Left renal cortex interstitium (tissue), 4 donors: ENCODE data around the gene CSNK2A2. TPM values are rescaled to one million over a fixed set of nuclear protein-coding genes. Genes with fewer than 3 reads are reported as not detected.
A peak's percentile ranks its signal among the peaks of the same experiment; 100 is the strongest.

Experiments used
- DNase-seq, 4 donors: peaks; one replicate each; pipeline ENCODE4 v3.0.0-alpha.2; 2013; ENCODE audit warnings: low read depth in 4 of 4, low spot score in 2 of 4, missing footprints in 1 of 4
- polyA plus RNA-seq, 4 donors: library from polyadenylated mRNA; unstranded; fragments of 120-200 nt; gene quantifications; one replicate each; pipeline ENCODE4 v1.2.1, GENCODE V29; 2013; ENCODE audit not compliant: insufficient read length in 4 of 4

CSNK2A2 gene
- polyA plus RNA-seq, 4 donors, result 54.0 to 70.9 (median 66.4) TPM

DNA sequence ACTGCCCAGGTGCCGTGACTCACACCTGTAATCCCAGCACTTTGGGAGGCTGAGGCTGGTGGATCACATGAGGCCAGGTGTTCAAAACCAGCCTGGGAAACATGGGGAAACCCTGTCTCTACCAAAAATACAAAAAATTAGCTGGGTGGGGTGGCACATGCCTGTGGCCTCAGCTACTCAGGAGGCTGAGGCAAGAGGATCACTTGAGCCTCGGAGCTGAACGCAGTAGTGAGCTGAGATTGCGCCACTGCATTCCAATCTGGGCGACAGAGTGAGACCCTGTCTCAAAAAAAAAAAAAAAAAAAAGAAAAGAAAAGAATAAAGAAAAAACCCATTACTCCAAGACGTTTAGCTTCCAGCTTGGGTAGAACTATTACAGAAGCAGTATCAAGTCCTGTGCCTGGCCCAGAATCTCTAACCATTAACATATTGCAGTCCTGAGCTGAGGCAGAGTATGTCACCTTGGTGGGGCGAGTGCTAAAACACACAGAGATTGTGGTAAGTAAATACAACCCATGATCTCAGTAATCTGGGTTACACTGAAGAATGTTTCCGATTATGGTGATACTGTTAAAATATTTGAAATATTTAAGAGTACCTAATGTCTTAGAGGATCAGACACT, 45.5 kb downstream of the CSNK2A2 start:
- no peak for DNase-seq

DNA sequence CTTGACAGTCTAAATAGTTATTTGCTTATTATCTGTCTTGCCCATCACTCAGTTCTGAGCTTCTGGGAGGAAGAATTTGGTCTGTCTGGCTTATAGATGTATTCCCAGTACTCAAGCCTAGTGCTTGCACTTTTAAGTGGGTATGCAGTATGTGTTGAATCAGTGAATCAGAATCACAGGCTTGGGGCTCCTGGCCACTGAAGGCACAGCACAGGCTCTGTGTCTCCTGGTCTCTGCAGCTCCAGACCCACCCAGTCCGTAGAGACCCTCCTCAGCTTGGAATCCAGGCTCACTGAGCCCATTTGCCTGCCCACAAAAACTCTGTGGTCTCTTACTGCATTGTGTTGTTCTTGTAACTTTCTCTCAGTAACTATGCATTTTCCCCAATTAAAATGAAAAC, 49.4 kb downstream of the CSNK2A2 start:
- DNase-seq, result no peak

DNA sequence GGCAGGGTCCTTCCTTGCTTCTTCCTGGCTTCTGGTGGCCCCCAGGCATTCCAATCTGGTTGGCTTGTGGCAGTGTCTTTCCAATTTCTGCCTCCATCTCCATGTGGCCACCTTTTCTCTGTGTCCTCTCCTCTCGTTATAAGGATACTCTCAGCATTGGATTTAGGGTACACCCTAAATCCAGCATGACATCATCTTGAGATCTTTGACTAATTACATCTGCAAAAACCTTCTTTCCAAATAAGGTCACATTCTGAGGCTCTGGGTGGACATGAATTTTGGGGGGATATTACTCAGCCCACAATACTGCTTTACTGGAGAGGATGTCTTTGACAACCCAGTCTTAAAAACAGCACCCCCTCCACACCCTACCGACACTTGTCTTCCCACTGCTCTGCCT, 49.8 kb downstream of the CSNK2A2 start:
- DNase-seq, result no peak

DNA sequence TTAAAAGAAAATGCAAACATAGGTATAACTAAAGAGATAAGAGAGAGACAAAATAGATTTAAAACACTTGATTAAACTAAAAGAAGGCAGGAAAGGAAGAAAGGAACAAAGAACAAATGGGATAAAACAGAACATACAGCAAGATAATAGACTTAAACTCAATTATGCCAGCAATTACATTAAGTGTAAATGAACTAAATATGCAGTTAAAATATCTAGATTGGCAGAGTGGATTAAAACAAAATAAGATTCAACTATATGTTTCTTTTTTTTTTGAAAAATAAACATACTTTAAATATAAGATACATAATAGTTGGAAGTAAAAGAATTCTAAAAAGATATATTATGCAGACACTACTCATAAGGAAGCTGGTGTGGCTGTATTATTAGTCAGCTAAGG, 59.1 kb downstream of the CSNK2A2 start:
- no peak for DNase-seq

GRCh38 chr16:58137581-58137980, 60.3 kb downstream of the CSNK2A2 start:
- DNase-seq, result no peak

- peak; percentile 94 to 98 (median 98) for DNase-seq
Observed at GRCh38 chr16:58129097-58129936, 68.6 kb downstream of the CSNK2A2 start, which contains the start of gene CFAP20. CFAP20 (minus strand) TSS chr16:58129381; CDS start chr16:58129115, 266 bp downstream.

DNA sequence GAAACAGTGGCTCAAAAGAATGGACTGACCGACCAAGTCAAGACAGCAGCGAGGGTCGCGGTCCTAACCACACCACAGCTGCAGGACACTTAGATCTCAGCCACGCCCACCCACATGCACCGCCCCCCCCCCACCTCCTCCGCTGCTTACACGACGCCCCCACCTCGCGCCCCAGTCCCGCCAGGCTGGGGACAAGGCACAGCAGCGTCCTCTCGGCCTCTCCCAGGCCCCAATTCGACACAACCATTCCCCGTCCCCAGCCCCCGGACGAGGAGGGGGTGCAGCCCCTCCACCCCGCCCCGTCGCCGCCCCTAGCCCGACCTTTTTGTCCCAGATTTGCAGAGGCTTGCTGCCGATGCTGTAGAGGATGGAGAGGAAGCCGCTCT, 69.2 kb downstream of the CSNK2A2 start:
- DNase-seq, result no peak

- DNase-seq, result no peak
Observed at GRCh38 chr16:58128181-58128631, 69.7 kb downstream of the CSNK2A2 start.

DNA sequence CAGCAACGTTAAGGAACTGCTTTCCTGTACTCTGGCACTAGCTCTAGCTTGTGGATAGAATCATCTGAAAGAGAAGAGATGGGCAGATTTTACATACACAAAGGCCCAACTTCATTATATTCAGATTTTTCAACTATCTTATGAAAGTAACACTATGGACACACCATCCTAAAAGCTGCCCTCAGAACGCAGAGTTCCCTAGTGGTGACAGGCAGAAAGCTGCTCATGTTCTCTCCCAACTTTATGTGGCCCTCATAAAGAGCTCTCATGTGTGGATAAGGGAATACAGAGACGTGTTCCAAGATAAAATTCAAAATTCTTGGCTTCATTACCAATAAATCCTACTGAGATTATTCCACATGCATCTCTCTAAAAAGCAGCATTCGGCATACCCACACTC, 70.3 kb downstream of the CSNK2A2 start:
- DNase-seq, result no peak

GRCh38 chr16:58127033-58127556, 70.8 kb downstream of the CSNK2A2 start:
- no peak for DNase-seq

- DNase-seq, result no peak
Observed at GRCh38 chr16:58126451-58126961, 71.4 kb downstream of the CSNK2A2 start.

DNA sequence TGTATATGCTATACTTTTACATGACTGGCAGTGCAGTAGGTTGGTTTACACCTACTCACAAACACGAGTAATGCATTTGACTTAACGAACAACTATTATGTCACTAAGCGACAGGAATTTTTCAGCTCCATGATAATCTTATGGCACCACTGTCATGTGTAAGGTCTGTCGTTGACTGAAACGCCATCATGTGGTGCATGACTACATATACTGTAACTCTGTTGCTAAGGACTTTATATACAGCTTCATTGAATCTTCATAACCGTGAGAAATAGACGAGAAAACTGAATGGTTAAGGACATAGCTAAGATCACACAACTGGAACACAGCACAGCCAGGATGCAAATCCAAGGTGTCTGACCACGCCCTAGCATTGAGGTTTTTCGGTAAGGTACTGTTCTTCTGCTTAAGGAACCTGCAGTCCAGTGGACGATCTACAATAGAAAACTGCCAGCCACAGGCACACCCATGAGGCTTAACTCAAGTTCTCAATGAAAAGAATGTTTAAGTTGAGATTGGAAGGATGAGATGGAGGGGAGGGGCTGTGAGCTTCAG, 72.0 kb downstream of the CSNK2A2 start:
- DNase-seq, result no peak

- no peak for DNase-seq
Observed at GRCh38 chr16:58125041-58125440, 72.9 kb downstream of the CSNK2A2 start.

GRCh38 chr16:58124601-58124915, 73.3 kb downstream of the CSNK2A2 start:
- no peak for DNase-seq

DNA sequence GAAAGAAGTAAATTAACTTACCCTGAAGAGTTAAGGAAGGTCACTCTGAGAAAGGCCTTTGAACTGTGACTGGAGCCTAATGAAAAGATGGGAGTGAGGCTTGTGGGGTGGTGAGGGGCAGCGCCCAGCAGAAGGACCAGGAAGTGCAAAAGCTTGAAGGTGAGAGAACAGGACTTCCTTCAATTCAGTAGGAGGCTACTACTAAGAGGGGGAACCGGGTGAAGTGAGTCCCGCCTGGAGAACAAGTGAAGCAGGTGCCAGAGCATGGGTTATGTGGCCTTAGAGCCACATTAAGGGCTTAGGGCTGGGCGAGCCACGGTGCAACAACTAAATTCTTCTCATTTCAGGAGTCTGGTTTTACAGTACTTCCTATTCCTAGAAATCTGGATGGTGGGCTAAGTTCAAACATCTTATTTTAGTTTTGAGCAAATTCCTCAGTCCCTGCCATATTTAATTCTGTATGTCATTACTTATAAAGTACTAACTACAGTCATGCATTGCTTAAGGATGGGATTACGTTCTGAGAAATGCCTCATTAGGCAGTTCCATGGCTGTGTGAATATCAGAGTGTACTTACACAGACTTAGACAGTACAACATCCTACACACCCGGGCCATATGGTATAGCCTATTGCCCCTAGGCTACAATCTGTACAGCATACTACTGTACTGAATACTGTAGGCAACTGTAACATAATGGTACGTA, 73.9 kb downstream of the CSNK2A2 start:
- no peak for DNase-seq

DNA sequence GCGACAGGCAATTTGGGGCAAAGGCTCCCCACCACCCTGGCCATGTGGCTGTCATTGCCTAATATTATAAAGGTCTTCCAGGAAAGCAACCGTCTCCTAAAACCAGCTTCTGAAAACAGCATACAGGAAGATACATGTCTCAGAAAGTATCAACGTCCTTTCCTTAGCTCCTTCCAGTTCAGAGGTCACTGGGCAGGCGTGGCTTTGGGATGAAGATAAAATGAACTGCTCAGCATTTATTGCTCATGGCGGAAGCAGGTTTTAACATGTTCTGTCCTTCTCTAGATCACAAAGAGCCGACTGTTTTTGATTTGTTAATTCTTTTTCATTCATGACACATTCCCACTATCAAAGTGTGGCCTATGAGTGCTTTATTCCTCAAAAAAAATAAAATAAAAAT, 76.8 kb downstream of the CSNK2A2 start:
- DNase-seq, result no peak

DNA sequence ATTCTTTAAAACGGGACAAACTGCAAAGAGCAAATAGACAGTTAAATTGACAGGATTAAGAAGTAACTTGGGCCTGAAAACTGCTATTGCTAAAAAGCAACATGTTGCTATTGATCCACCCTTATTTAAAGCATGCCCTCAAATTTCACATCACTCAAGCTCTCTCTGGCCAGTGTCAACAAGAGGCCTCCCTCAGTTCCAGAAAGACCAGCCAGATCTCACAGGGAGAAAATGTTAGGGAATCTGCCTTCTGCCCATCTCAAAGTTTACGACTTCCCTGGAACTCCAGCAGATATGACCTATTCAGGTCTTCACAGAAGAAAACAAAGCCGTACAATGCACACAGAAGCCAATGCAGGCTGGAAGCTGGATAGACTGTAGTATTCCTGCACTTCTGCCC, 77.7 kb downstream of the CSNK2A2 start:
- DNase-seq, result no peak

GRCh38 chr16:58119509-58119845, 78.4 kb downstream of the CSNK2A2 start:
- DNase-seq, result no peak

GRCh38 chr16:58118801-58119508, 79.0 kb downstream of the CSNK2A2 start:
- no peak for DNase-seq

- DNase-seq, result no peak
Observed at GRCh38 chr16:58116529-58116928, 81.4 kb downstream of the CSNK2A2 start.
